Panc1 (cell line): ENCODE data around the gene ZNF45. TPM values are rescaled to one million over a fixed set of nuclear protein-coding genes. Genes with fewer than 3 reads are reported as not detected.

ENCODE experiments used
- ATAC-seq: fragments of 200-7000 bp; cut with Tn5 transposase; 2 replicates; pipeline ENCODE4 v1.9.1; 2020; ENCODE audit warnings: mild to moderate bottlenecking, moderate library complexity
- Bru-seq: library from RNA; stranded (reverse); fragments of 400-500 nt; gene quantifications from one replicate; lab custom pipeline; 2021; lab: Mats Ljungman, UMichigan
- BruChase-seq, 2 experiments: library from RNA; stranded (reverse); fragments of 400-500 nt; gene quantifications; one replicate each; lab custom pipeline; 2021; lab: Mats Ljungman, UMichigan
- BruUV-seq: library from RNA; stranded (reverse); fragments of 400-500 nt; replicated peaks from 2 replicates; lab custom pipeline; 2021; lab: Mats Ljungman, UMichigan
- CTCF ChIA-PET: fragments of 300-600 bp; sonication (Branson Sonifier 250); formaldehyde crosslinking; loops from one replicate; lab custom pipeline; 2022; ENCODE audit warnings: antibody characterized with exemption; lab: Charles Lee
- POLR2A ChIA-PET: fragments of 300-600 bp; sonication (Branson Sonifier 250); formaldehyde crosslinking; loops from one replicate; lab custom pipeline; 2022; ENCODE audit warnings: antibody characterized with exemption; lab: Charles Lee
- DNase-seq: peaks from one replicate; pipeline ENCODE4 v3.0.0-alpha.2; 2010; ENCODE audit warnings: low read depth, low spot score
- H3K27ac ChIP-seq: 2 replicates; pipeline ENCODE4 v1.5.1; 2011; ENCODE audit warnings: mild to moderate bottlenecking, low read length, inconsistent platforms
- H3K27me3 ChIP-seq: fragments of 200-500 bp; sonication (Bioruptor generic); 2 replicates; pipeline ENCODE4 v1.6.0; 2014; ENCODE audit warnings: low read length, inconsistent platforms; ENCODE audit not compliant: control insufficient read depth, insufficient read depth
- H3K36me3 ChIP-seq: fragments of 200-500 bp; sonication (Bioruptor generic); 2 replicates; pipeline ENCODE4 v1.5.1; 2014; ENCODE audit warnings: inconsistent platforms, mild to moderate bottlenecking, low read length, moderate library complexity; ENCODE audit not compliant: control insufficient read depth, insufficient read depth
- H3K4me1 ChIP-seq: 2 replicates; pipeline ENCODE4 v1.5.1; 2011; ENCODE audit warnings: inconsistent platforms, mild to moderate bottlenecking, low read length, moderate library complexity; ENCODE audit not compliant: control insufficient read depth, insufficient read depth
- H3K4me3 ChIP-seq, 2 experiments: 2 replicates each; pipeline ENCODE4 v1.5.1; 2011 to 2012; ENCODE audit warnings: low read depth in 2 of 2, low read length in 2 of 2, mild to moderate bottlenecking in 2 of 2, inconsistent platforms in 1 of 2, moderate library complexity in 1 of 2
- H3K9me3 ChIP-seq: fragments of 200-500 bp; sonication (Bioruptor generic); 2 replicates; pipeline ENCODE4 v1.5.1; 2014; ENCODE audit warnings: low read depth, mild to moderate bottlenecking, inconsistent platforms, low read length, moderate library complexity; ENCODE audit not compliant: control insufficient read depth, insufficient read depth
- POLR2AphosphoS5 ChIP-seq: IDR thresholded peaks from 2 replicates; pipeline ENCODE4 v1.6.1; 2012; ENCODE audit warnings: mild to moderate bottlenecking, low read depth, low read length, moderate library complexity
- REST ChIP-seq, 2 experiments: IDR thresholded peaks; 2 replicates each; pipeline ENCODE4 v1.6.1; 2011 to 2012; ENCODE audit warnings: low read depth in 2 of 2, control low read depth in 1 of 2, low read length in 1 of 2, mild to moderate bottlenecking in 1 of 2, moderate library complexity in 1 of 2; ENCODE audit not compliant: insufficient read depth in 1 of 2
- SIN3A ChIP-seq: IDR thresholded peaks from 2 replicates; pipeline ENCODE4 v1.6.1; 2012; ENCODE audit warnings: low read depth, mild to moderate bottlenecking, low read length, moderate library complexity, borderline replicate concordance; ENCODE audit not compliant: insufficient read depth
- TCF7L2 ChIP-seq: IDR thresholded peaks from 2 replicates; pipeline ENCODE4 v1.6.1; 2011; ENCODE audit warnings: mild to moderate bottlenecking, low read depth, low read length, inconsistent platforms
- in situ Hi-C: cut with HindIII; loops from 2 replicates; pipeline ENCODE4 v1.10.0; 2016; ENCODE audit warnings: low sequenced_read_pairs, low pct_unique_long_range_greater_than_20kb
- intact Hi-C: fragments of 100-400 bp; cut with micrococcal nuclease; formaldehyde crosslinking; loops from one replicate; pipeline ENCODE4 v1.10.0; 2022; ENCODE audit not compliant: unreplicated experiment
- long read RNA-seq: library from polyadenylated mRNA; unstranded; transcript quantifications from one replicate; pipeline ENCODE4 v2.0.0, GENCODE V29; 2021; ENCODE audit not compliant: unreplicated experiment
- polyA plus RNA-seq: library from polyadenylated mRNA; unstranded; fragments of >200 nt; gene quantifications from one replicate; pipeline ENCODE4 v1.2.1, GENCODE V29; 2012; ENCODE audit warnings: missing spikeins; ENCODE audit not compliant: insufficient read length
- total RNA-seq: library from RNA; stranded (reverse); gene quantifications from one replicate; pipeline ENCODE4 v1.2.1, GENCODE V29; 2021; ENCODE audit not compliant: unreplicated experiment
- TF ChIP-seq, protein P1 (sequence below): fragments of 450-650 bp; IDR thresholded peaks from 2 replicates; pipeline ENCODE4 v1.5.1; 2017; ENCODE audit warnings: mild to moderate bottlenecking

The ZNF45 gene
- total RNA-seq = 10.7 TPM
- 4.6 TPM for polyA plus RNA-seq
- percentile 65 among the genes with signal in this experiment for Bru-seq, nascent RNA
- percentile 71 among the genes with signal in this experiment for BruChase-seq, experiment 1, labeled RNA remaining after a 2-hour chase
- percentile 63 among the genes with signal in this experiment for BruChase-seq, experiment 2, labeled RNA remaining after a 6-hour chase
- long read RNA-seq, partial matches to known transcripts = 1 of 13 reads
- long read RNA-seq, other reads (novel, unspliced or antisense) = 10 of 13 reads

DNA sequence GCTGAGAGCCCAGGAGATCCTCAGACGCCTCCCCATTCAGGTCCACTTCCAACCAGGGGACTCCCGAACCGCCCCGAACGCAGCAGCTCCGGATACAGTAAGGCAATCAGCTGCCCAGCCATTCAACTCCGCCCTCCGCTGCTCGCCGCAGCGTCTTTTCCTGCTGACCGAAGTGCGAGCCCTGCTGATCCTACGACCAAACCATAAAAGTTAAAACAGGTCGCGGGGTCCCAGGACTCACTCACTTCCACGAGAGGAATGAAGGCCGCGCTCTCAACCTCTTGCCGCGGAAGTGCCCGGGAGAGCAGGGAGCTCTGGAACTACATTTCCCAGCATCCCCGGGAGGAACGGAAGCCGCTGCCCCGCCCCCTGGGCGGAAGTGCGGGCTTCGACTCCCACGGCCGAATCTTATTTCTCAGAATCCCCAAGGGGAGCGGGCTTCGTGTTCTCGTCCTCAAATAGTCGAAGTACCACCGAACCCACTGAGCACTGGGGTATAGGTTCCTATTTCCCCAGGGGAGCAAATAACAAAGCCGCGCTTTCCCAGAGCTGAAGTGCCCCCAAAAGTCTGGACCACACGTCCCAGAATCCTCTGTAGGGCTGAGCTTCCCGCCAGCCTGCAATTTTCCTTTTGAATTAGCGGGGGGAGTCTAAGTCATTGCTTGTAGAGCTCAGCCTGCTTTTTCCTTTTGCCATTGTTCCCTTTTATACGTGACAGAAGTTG, at the start of gene ZNF45:
TSS of gene ZNF45 (minus strand) at position 298 of the 724 bp plus-strand sequence. CDS start 13,097 bp downstream, outside the sequence.
- H3K9me3 ChIP-seq = peaks cover 8% of the 10 kb centered on the region; the same call in 1 of the 2 replicates
- 0 out of 2 replicates have a peak, but pooled peaks cover 4% of the 10 kb centered on the region for H3K4me1 ChIP-seq
- no TSS peak for BruUV-seq
- no peak for TF ChIP-seq TCF7L2
- TF ChIP-seq, protein P1, sequence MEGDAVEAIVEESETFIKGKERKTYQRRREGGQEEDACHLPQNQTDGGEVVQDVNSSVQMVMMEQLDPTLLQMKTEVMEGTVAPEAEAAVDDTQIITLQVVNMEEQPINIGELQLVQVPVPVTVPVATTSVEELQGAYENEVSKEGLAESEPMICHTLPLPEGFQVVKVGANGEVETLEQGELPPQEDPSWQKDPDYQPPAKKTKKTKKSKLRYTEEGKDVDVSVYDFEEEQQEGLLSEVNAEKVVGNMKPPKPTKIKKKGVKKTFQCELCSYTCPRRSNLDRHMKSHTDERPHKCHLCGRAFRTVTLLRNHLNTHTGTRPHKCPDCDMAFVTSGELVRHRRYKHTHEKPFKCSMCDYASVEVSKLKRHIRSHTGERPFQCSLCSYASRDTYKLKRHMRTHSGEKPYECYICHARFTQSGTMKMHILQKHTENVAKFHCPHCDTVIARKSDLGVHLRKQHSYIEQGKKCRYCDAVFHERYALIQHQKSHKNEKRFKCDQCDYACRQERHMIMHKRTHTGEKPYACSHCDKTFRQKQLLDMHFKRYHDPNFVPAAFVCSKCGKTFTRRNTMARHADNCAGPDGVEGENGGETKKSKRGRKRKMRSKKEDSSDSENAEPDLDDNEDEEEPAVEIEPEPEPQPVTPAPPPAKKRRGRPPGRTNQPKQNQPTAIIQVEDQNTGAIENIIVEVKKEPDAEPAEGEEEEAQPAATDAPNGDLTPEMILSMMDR = no peak
- no peak for TF ChIP-seq REST (IDR thresholded peaks at IDR 0.05; ENCODE audit: insufficient read depth in 1 of 2, low read depth in 2 of 2, low read length in 1 of 2)
- TF ChIP-seq POLR2AphosphoS5 = peak; percentile 79
- 0 out of 2 replicates have a peak, but pooled peaks have one; percentile 43 for TF ChIP-seq SIN3A
- intact Hi-C loops = no loop called here
- in situ Hi-C loops = no loop called here
- no peaks in the 10 kb centered on the region for H3K27me3 ChIP-seq
- peaks cover 4% of the 10 kb centered on the region for H3K36me3 ChIP-seq
- DNase-seq = no peak
- peak within 1 kb of the TSS; percentile 82 to 83 for H3K4me3 ChIP-seq
- peak within 1 kb of the TSS; percentile 87 for H3K27ac ChIP-seq
- POLR2A ChIA-PET = interaction anchor here (0.6 to 0.7 kb wide), 2 partner anchors 110 to 564 kb away, joined by 3 read pairs; no protein-coding TSS in a partner anchor
- CTCF ChIA-PET = interaction anchor here (0.5 kb wide), 1 partner anchor 15 kb away, joined by 5 read pairs; no protein-coding TSS in a partner anchor
- peak; percentile 99 for ATAC-seq

GRCh38 chr19:43984687-43985000, 49.6 kb upstream of the ZNF45 start:
- Histone ChIP-seq H3K27me3 (no peaks in the 10 kb centered on the region), H3K4me3 (peak overlapping the region; percentile 65 to 82), H3K36me3 (no peaks in the 10 kb centered on the region), H3K4me1 (no peaks in the 10 kb centered on the region), H3K9me3 (peaks cover 2% of the 10 kb centered on the region; the same call in 1 of the 2 replicates), H3K27ac (peak overlapping the region; percentile 78)
- TF ChIP-seq REST (IDR thresholded peaks at IDR 0.05; ENCODE audit: insufficient read depth in 1 of 2, low read depth in 2 of 2, low read length in 1 of 2) = no peak
- TF ChIP-seq, protein P1 = no peak
- no peak for TF ChIP-seq POLR2AphosphoS5
- TF ChIP-seq SIN3A = no peak
- TF ChIP-seq TCF7L2 = no peak
- in situ Hi-C loops = no loop called here
- intact Hi-C loops = no loop called here
- BruUV-seq = TSS peak; percentile 80
- ATAC-seq (peak; percentile 54), DNase-seq (no peak)
- ChIA-PET POLR2A (interaction anchor here (0.7 kb wide), 1 partner anchor 450 kb away, joined by 4 read pairs; no protein-coding TSS in a partner anchor), CTCF (no interaction called here)
